ENCODE measurements around the gene CCDC33. TPM values are rescaled to one million over a fixed set of nuclear protein-coding genes. Genes with fewer than 3 reads are reported as not detected.

Gene CCDC33
- total and polyA plus RNA-seq, 2 donors (not counting 3 experiments of a cell fraction or from before 2014, with no cell fraction given) = not detected

DNA sequence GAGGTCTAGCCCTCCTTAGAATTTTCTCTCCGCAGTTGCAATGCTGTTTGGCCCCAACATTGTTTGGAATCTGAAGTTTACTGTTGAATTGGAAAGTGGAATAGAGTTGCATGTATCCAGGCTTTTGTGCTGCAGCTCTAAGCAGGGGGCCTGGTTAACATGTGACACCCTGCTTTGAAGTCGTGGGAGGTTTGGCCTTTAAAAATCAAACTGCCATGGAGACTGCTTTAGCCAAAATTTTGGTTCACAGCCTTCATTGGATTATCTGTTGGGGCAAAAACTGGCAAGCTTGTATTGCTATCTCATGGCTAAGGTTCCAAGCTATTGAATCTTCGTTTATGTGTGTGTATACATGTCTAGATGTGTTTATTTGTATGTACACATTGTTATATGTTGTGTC lies 115.5 kb downstream of the CCDC33 start:
- no peaks in the 10 kb centered on the region for H3K4me1 ChIP-seq (ENCODE audit: control insufficient read depth, extremely low read depth, insufficient read depth, low read length)
- intact Hi-C loops (cut with micrococcal nuclease) = no loop called here
- H3K9me1 ChIP-seq (replicated peaks; ENCODE audit: control insufficient read depth, extremely low read depth, insufficient read depth, low read length) = no peaks in the 10 kb centered on the region
- ChIA-PET POLR2A (interaction anchor here (0.7 kb wide), 1 partner anchor 54 kb away, joined by 4 read pairs; no protein-coding TSS in a partner anchor), CTCF (interaction anchor here (0.6 to 2.0 kb wide), 2 partner anchors 31 to 836 kb away, joined by 3 to 5 read pairs; no protein-coding TSS in a partner anchor)
- FAIRE-seq (no peak), DNase-seq (ENCODE audit: low read depth, low spot score) (no peak)
- no TSS peak for BruUV-seq (replicated peaks)
- TF ChIP-seq JUN (IDR thresholded peaks at IDR 0.05; ENCODE audit: borderline replicate concordance, insufficient read depth, insufficient read length, low read depth) (no peak), POLR2AphosphoS5 (IDR thresholded peaks at IDR 0.05; ENCODE audit: insufficient read depth, low read depth, low read length) (no peak), MAX (IDR thresholded peaks at IDR 0.05; ENCODE audit: insufficient read depth, insufficient read length) (no peak), EZH2 (IDR thresholded peaks at IDR 0.05; ENCODE audit: borderline replicate concordance, low read depth, low read length, severe bottlenecking) (no peak), FOS (IDR thresholded peaks at IDR 0.05; ENCODE audit: borderline replicate concordance, insufficient read depth, low read length) (no peak), MYC (IDR thresholded peaks at IDR 0.05; ENCODE audit: low read depth, low read length) (no peak), GATA2 (IDR thresholded peaks at IDR 0.05; ENCODE audit: insufficient read depth, insufficient read length, low read depth, low read length) (no peak)
- no peak overlapping the region for H3K4me2 ChIP-seq (ENCODE audit: insufficient read depth, low read length)
- dilution Hi-C loops (cut with MboI; ENCODE audit: extremely low pct_ligation_motif_present, low sequenced_read_pairs) = no loop called here
- H3K79me2 ChIP-seq (ENCODE audit: control insufficient read depth, insufficient read depth, low read length) = no peaks in the 10 kb centered on the region
- no peak overlapping the region for H3K4me3 ChIP-seq (replicated peaks in 1 of 3; ENCODE audit: insufficient read depth in 1 of 3, low read depth in 1 of 3, low read length in 3 of 3)
- H3K27me3 ChIP-seq (ENCODE audit: control insufficient read depth in 2 of 2, insufficient read depth in 2 of 2, low read length in 2 of 2) = peaks cover 2 to 8% of the 10 kb centered on the region in 2 experiments
- no peak overlapping the region for H2AFZ ChIP-seq (ENCODE audit: low read depth, low read length)
- no peak overlapping the region for H3K9ac ChIP-seq (replicated peaks; ENCODE audit: extremely low read depth, insufficient read depth, low read length)
- H3K9me3 ChIP-seq (replicated peaks; ENCODE audit: control insufficient read depth, insufficient read depth, low read length) = no peaks in the 10 kb centered on the region
- no peak overlapping the region for H3K27ac ChIP-seq (ENCODE audit: insufficient read depth, low read depth, low read length)
- no peaks in the 10 kb centered on the region for H4K20me1 ChIP-seq (replicated peaks; ENCODE audit: control insufficient read depth, extremely low read depth, insufficient read depth, low read length)
- H3K36me3 ChIP-seq (ENCODE audit: control insufficient read depth in 2 of 2, extremely low read depth in 1 of 2, insufficient read depth in 2 of 2, low read length in 2 of 2) = no peaks in the 10 kb centered on the region

DNA sequence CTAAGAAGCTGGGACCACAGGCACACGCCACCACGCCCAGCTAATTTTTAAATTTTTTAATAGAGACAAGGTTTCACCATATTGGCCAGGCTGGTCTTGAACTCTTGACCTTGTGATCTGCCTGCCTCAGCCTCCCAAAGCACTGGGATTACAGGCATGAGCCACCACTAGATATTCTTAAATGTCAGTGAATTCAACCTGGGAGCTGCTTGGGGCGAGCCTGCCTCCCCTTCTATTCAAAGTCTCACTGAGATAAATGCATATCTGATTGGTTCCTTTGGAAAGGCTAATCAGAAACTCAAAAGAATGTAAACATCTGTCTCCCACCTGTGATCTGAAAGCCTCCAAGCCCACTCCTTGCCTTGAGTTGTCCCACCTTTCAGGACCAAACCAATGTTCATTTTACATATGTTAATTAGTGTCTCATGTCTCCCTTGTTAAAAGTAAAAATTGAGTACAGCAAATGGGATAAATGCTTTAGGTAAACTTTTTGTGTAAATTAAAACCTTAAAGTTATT lies 116.3 kb downstream of the CCDC33 start:
- intact Hi-C loops (cut with micrococcal nuclease) = no loop called here
- Histone ChIP-seq H3K79me2 (ENCODE audit: control insufficient read depth, insufficient read depth, low read length) (no peaks in the 10 kb centered on the region), H3K36me3 (ENCODE audit: control insufficient read depth in 2 of 2, extremely low read depth in 1 of 2, insufficient read depth in 2 of 2, low read length in 2 of 2) (no peaks in the 10 kb centered on the region), H3K9me1 (replicated peaks; ENCODE audit: control insufficient read depth, extremely low read depth, insufficient read depth, low read length) (no peaks in the 10 kb centered on the region), H2AFZ (ENCODE audit: low read depth, low read length) (no peak overlapping the region), H3K27me3 (ENCODE audit: control insufficient read depth in 2 of 2, insufficient read depth in 2 of 2, low read length in 2 of 2) (peaks cover 7 to 8% of the 10 kb centered on the region in 2 experiments), H3K4me2 (ENCODE audit: insufficient read depth, low read length) (no peak overlapping the region), H3K9ac (replicated peaks; ENCODE audit: extremely low read depth, insufficient read depth, low read length) (no peak overlapping the region), H3K4me3 (replicated peaks in 1 of 3; ENCODE audit: insufficient read depth in 1 of 3, low read depth in 1 of 3, low read length in 3 of 3) (no peak overlapping the region), H3K9me3 (replicated peaks; ENCODE audit: control insufficient read depth, insufficient read depth, low read length) (no peaks in the 10 kb centered on the region), H4K20me1 (replicated peaks; ENCODE audit: control insufficient read depth, extremely low read depth, insufficient read depth, low read length) (no peaks in the 10 kb centered on the region), H3K27ac (ENCODE audit: insufficient read depth, low read depth, low read length) (no peak overlapping the region), H3K4me1 (ENCODE audit: control insufficient read depth, extremely low read depth, insufficient read depth, low read length) (no peaks in the 10 kb centered on the region)
- dilution Hi-C loops (cut with MboI; ENCODE audit: extremely low pct_ligation_motif_present, low sequenced_read_pairs) = no loop called here
- ChIA-PET POLR2A (no interaction called here), CTCF (interaction anchor here (2.0 kb wide), 1 partner anchor 32 kb away, joined by 5 read pairs; no protein-coding TSS in a partner anchor)
- no peak for FAIRE-seq
- no peak for TF ChIP-seq POLR2A (IDR thresholded peaks at IDR 0.05; ENCODE audit: low read depth, low read length)
- TF ChIP-seq FOS (IDR thresholded peaks at IDR 0.05; ENCODE audit: borderline replicate concordance, insufficient read depth, low read length) = no peak
- TF ChIP-seq JUN (IDR thresholded peaks at IDR 0.05; ENCODE audit: borderline replicate concordance, insufficient read depth, insufficient read length, low read depth) = no peak
- no peak for TF ChIP-seq GATA2 (IDR thresholded peaks at IDR 0.05; ENCODE audit: insufficient read depth, insufficient read length, low read depth, low read length)
- no peak for TF ChIP-seq POLR2AphosphoS5 (IDR thresholded peaks at IDR 0.05; ENCODE audit: insufficient read depth, low read depth, low read length)
- no peak for TF ChIP-seq EZH2 (IDR thresholded peaks at IDR 0.05; ENCODE audit: borderline replicate concordance, low read depth, low read length, severe bottlenecking)
- TF ChIP-seq, protein P1, sequence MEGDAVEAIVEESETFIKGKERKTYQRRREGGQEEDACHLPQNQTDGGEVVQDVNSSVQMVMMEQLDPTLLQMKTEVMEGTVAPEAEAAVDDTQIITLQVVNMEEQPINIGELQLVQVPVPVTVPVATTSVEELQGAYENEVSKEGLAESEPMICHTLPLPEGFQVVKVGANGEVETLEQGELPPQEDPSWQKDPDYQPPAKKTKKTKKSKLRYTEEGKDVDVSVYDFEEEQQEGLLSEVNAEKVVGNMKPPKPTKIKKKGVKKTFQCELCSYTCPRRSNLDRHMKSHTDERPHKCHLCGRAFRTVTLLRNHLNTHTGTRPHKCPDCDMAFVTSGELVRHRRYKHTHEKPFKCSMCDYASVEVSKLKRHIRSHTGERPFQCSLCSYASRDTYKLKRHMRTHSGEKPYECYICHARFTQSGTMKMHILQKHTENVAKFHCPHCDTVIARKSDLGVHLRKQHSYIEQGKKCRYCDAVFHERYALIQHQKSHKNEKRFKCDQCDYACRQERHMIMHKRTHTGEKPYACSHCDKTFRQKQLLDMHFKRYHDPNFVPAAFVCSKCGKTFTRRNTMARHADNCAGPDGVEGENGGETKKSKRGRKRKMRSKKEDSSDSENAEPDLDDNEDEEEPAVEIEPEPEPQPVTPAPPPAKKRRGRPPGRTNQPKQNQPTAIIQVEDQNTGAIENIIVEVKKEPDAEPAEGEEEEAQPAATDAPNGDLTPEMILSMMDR (IDR thresholded peaks at IDR 0.05; ENCODE audit: extremely low read depth in 1 of 2, insufficient read depth in 1 of 2, low read depth in 1 of 2, low read length in 2 of 2) = no peak
- no peak for TF ChIP-seq MAX (IDR thresholded peaks at IDR 0.05; ENCODE audit: insufficient read depth, insufficient read length)
- TF ChIP-seq MYC (IDR thresholded peaks at IDR 0.05; ENCODE audit: low read depth, low read length) = no peak
- no TSS peak for BruUV-seq (replicated peaks)
- DNase-seq (ENCODE audit: low read depth, low spot score) = no peak

Data from endothelial cell of umbilical vein (primary cell).